Stimulated activated CD4-positive, alpha-beta T cell treated with anti-CD3 and anti-CD28 coated beads, Interleukin-4, amount 100 ng/mL, for 24 hours (primary cell): Measurements from ENCODE around the gene LEMD1.
"Not testable (repeated sequence)": the region's sequence is repeated elsewhere in the genome, so short reads cannot be mapped to it uniquely, and the experiment has no call there.

Experiments
- DNase-seq: peaks from one replicate; pipeline ENCODE4 v3.0.0-alpha.2; 2020

The LEMD1 gene

GRCh38 chr1:205445646-205445935, 23.7 kb upstream of the LEMD1 start:
- DNase-seq: no peak

- DNase-seq: no peak
Observed at GRCh38 chr1:205444931-205445645, 23.2 kb upstream of the LEMD1 start.

GRCh38 chr1:205444300-205444930, 22.6 kb upstream of the LEMD1 start:
- no peak for DNase-seq

DNA sequence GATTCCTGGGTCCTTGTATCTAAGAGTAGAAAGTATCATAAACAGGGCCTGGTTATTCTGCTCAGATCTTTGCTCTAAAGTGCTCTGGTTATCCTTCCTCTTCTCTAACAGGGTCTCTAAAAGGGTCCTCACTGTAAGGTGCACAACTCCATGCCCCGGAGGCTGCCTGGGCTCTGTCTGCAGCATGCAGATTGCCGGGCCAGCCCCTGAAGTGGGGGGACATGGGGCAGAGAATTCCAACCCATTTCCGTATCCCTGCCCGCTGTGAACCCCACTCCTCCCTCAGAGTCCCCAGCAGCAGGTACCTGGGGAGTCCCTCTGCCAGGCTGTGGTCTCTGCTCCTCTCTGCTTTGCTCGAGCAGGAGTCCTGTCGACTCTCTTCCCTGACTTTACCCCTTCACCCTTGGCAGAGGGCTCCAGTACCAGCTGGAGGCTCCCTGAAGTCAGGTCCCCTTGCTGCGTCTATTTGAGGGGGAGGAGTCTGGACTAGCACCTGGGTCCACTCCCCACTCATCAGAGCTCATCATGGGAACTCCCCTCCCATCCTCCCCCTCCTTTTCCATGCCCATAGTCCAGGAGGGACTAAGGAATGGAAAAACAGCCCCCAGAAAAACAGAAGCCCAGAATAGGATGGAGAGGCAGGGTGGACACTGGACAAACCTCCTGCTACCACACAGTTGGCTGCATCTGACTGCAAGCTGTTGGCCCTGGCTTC, 21.9 kb upstream of the LEMD1 start:
- no peak for DNase-seq

DNA sequence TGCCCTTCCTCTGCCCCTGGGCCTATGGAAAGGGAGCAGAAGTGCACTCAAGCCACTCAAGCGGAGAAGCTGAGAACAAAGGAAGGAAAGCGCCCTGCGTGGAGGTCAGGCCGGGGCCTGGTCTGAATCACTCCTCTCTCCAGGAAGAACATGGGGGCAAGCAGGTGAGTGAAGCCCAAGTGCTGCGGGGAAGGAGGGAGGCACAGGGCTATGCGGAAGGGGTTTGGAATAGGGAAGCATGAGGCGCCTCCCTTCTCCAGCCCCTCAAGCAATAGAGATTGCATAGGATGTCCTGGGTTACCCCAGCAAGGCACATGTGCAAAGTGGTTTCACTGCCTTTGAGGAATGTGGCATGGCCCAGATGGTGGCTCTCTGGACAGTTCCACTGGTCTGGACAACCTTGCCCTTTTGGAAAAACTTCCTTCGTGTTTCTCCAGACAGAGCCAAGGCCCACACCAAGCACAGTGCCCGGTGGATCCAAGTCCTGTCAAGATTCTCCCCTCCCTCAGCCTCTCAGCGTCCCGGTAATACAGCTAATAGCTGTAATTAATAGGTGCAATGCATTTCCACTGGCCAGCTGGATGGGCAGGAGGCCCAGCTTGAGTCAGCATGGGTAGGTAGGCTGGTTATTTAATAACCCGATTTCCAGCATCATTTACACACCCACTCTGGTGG, 20.3 kb upstream of the LEMD1 start:
- no peak for DNase-seq

DNA sequence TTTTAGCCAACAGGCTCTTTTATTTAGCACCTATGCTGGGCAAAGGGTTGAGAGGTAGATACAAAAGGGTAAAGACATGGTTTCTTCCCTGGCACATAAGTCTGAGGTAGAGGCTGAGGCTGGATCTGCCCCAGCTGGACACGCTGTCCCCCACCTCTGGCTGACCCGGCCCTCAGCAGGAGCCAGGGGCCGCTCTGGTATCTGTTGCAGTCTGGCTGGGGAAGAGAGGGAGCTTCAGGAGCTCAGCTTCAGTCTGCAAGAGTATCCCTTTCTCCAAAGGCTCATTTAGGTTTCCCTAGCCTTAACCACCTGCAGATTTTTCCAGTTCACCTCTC, 19.8 kb upstream of the LEMD1 start:
- DNase-seq: no peak

DNA sequence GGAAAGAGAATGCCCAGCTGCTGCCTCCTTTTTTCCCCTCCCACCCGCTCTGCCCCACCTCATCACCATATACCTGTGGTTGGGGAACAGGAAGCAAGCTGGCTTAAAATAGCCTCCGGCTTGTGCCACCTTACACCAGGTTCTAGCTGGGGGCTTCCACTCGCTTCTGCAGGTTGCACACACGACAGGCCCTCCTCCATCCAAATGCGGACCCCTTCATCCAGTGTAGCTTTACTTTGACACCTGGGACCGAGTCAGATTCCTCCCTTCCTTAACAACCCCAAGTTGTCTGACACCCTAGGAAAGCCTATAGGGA, 19.4 kb upstream of the LEMD1 start:
- no peak for DNase-seq

DNA sequence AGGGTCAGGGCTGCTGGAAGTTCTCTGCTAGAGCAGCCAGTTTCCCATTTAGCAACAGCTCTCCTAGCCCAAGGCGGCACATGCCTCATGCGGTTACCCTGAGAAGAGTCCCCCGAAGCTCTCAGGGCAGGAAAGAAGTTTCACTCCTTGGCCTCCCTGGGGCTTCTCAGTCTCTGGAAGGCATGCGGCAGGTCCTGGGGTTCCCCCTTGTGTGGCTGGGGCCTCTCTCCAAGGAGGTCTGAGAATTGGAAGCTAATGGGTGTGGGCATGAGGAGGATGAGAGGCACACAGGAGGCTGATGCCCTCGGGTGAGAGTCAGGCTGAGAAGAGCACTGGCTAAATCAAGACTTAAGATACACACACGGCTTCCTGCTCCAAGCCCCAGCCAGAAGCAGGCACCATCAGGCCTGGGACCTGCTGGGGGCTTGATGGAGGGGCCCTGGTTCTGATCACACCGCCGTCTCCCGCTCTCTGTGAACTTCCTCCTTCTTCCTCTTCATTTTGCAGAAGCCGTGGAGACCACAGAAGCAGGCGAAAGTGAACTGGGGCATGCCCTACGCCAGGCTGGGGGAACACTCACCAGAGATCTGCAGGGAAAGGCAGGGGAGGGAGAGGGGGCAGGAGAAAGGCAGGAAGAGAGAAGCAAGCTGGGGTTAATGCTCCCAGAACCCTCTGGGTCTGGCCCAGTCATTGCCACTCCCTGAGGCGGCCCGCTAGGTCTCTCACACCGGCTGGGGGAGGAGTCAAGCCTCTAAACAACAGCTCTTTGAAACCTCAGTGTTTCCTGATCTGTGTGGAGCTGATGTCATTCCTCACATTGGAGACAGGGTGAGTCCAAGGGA, 18.8 kb upstream of the LEMD1 start:
- DNase-seq: peak; percentile 68

- DNase-seq: no peak
Observed at GRCh38 chr1:205440121-205440475, 18.2 kb upstream of the LEMD1 start.

GRCh38 chr1:205438213-205439158, 16.6 kb upstream of the LEMD1 start:
- no peak for DNase-seq

DNA sequence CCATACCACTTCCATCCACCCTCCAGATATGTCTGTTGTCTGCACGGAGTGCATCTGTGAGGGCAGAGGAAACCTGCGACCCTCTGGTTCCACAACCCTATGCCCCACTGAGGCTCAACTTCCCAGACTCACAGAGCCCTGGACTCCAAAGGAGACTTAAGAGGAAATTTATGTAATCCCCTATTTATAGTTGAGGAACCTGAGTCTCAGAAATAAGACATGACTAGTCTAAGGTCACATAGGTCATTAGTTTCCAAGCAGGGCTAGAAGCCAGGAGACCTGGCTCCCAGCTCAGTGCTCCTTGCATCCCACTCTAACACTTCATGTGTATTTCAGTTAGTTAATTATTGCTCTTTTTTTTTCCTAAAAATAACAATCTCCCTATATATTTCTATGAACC, 15.7 kb upstream of the LEMD1 start:
- DNase-seq: no peak

DNA sequence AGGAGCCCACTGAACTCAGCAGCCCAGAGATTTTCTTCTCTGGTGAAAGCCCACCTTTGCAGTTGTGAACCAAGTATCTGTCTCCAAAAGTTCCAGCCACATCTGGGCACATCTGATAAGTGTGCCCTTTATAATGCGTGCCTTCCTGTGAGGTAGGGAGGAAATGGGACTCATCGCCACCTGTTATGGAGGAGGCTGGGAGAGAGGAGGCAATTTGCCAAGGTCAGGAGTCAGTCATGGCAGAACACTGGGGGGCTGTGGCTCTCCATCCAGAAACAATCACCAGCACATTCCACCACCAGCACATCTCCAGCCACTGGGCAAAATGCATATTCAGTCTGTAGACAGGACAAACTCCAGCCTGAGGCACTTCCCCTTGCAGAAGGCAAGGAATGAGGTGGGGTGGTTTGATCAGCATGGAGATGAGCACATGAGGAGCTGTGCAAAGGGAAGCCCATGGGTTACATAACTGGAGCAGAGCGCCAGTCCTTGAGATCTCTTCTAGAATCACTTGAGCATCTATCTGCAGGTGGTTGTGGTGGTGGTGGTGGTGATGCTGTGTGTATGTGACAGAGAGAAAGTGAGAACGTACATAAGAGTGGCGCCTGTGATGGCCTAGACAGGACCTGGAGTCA, 15.0 kb upstream of the LEMD1 start:
- no peak for DNase-seq

- DNase-seq: no peak
Observed at GRCh38 chr1:205435578-205436573, 14.0 kb upstream of the LEMD1 start.

DNA sequence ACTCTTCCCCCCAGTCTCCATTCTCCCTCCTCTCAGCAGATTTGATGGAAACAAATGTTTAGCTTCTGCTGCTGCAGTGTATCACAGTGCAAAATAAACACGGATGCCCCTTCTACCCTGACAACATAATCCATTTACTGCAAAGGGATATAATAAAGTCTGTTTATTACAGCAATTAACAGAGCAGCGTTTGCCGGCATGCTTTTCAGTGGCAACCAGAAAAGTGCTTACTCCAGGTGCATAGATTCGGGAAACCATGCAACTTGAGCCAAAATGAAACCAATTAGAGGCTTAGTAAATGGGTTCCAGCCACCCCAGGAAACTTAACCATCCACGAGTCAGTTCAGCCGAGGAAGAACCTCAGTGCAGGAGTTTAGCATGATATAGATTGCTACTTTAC, 12.9 kb upstream of the LEMD1 start:
- no peak for DNase-seq

DNA sequence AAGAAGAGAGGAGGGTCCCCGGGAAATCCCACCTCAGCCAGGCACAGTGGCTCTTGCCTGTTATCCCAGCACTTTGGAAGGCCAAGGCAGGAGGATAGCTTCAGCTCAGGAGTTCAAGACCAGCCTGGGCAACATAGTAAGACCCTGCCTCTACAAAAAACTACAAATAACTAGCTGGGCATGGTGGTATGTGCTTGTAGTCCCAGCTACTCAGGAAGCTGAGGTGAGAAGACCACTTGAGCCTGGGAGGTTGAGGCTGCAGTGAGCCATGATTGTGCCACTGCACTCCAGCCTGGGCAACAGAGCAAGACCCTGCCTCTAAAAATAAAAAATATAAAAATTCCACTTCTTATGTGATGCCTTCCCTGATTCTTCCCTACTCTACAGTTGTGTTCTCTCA, 10.8 kb upstream of the LEMD1 start:
- not testable (repeated sequence) for DNase-seq

- DNase-seq: no peak
Observed at GRCh38 chr1:205432116-205432515, 10.3 kb upstream of the LEMD1 start.

- peak; percentile 54 for DNase-seq
Observed at GRCh38 chr1:205430696-205431305, 8.9 kb upstream of the LEMD1 start.

DNA sequence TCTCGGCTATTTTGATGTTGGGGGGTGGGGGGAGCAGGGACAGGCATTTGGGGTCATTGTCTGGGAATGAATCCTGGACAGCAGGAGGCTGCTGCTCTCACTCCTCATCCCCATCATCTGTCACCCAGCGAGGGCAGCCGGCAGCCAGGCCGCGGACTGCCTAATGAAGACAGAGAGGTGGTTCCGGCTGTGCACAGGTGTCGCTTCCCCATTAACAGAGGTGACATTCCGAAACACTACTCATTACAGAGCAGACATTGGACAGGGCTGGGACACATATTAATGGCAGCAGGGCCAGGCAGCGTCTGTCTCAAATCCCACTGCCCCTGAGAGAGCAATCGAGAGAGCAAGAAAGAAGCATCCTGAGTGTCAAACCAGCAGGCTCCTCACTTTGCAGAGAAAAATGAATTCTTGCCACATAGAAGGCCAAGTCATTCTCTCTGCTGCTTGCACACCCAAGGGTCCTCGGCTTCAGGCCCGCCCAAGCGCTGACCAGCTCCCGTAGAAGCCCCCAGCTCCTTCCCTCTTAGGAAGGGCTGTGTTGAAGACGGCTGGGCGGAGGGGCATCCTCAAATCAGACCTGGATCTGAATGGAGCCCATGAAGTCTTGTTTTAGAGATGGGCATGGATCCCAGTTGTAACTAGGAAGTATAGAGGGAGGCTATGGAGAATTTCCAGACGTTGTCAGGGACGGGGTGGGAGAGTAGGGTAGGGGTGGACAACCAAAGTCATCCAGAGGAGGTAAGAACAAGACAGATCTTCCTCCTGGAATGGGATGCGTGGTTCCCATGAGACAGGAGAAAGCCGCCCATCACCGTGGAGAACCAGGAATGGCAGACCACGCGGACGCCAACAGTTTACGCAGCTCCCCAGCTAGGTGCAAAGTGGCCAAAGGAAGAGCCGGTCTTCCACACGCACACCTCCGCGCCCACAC, 8.2 kb upstream of the LEMD1 start:
- DNase-seq: no peak
